ENCODE measurements around the gene TSSC4.

The TSSC4 gene

GRCh38 chr11:2435288-2436012 is 34.9 kb downstream of the TSSC4 start:
- no peak for DNase-seq

- no peak for DNase-seq
Observed at GRCh38 chr11:2436013-2436520, 35.5 kb downstream of the TSSC4 start.

GRCh38 chr11:2436521-2437031 is 36.0 kb downstream of the TSSC4 start:
- DNase-seq, result no peak

- no peak for DNase-seq
Observed at GRCh38 chr11:2437516-2437915, 37.0 kb downstream of the TSSC4 start.

- DNase-seq, result no peak
Observed at GRCh38 chr11:2439820-2440219, 39.3 kb downstream of the TSSC4 start.

- no peak for DNase-seq
Observed at GRCh38 chr11:2440646-2441045, 40.1 kb downstream of the TSSC4 start.

GRCh38 chr11:2441171-2441570 is 40.6 kb downstream of the TSSC4 start:
- no peak for DNase-seq

GRCh38 chr11:2442589-2442988 is 42.0 kb downstream of the TSSC4 start:
- DNase-seq, result no peak

- DNase-seq, result no peak
Observed at GRCh38 chr11:2443406-2443805, 42.9 kb downstream of the TSSC4 start.

GRCh38 chr11:2443881-2444820 is 43.6 kb downstream of the TSSC4 start, which contains the start of gene TRPM5:
Gene TRPM5 (minus strand): TSS chr11:2444514. CDS start chr11:2423036, 21,478 bp downstream.
- no peak for DNase-seq

GRCh38 chr11:2444821-2445745 is 44.5 kb downstream of the TSSC4 start, which contains the start of gene KCNQ1:
Gene KCNQ1 (plus strand): TSS chr11:2445008. CDS start chr11:2445099, 91 bp downstream.
- DNase-seq, result no peak

GRCh38 chr11:2445746-2446551 is 45.4 kb downstream of the TSSC4 start:
- no peak for DNase-seq

- DNase-seq, result no peak
Observed at GRCh38 chr11:2446590-2447252, 46.2 kb downstream of the TSSC4 start.

GRCh38 chr11:2447253-2447950 is 46.9 kb downstream of the TSSC4 start:
- no peak for DNase-seq

GRCh38 chr11:2447951-2448650 is 47.6 kb downstream of the TSSC4 start:
- DNase-seq, result no peak

- DNase-seq, result no peak
Observed at GRCh38 chr11:2448661-2449547, 48.4 kb downstream of the TSSC4 start.

- no peak for DNase-seq
Observed at GRCh38 chr11:2449548-2450320, 49.2 kb downstream of the TSSC4 start.
